C1 segment of cervical spinal cord (tissue), 14 donors: ENCODE results near the gene GAS2L2.
"Not testable (repeated sequence)": the region's sequence is repeated elsewhere in the genome, so short reads cannot be mapped to it uniquely, and the experiment has no call there.

ENCODE experiments used
- DNase-seq, 14 donors: peaks; one replicate each; lab custom pipeline; 2025; lab: John Stamatoyannopoulos, UW

The GAS2L2 gene

DNA sequence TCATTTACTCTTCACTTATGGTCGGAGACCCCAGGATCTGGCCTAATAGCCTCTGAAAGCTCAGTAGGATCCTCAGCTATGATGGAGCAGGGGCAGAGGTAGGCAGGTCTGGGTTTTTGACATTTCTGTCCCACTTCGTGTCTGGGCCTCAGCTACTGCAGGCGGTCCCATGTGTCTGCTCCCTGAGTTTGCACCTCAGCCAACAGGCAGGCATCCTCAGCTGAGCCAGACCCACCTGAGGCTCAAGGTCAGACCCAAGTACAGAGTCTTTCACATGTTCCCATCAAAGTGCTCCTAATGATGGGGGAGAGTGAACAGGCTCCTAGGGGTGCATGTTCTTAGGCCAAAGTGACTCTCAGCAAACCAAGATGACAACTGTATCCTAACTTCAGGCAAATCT is 24.5 kb downstream of the GAS2L2 start:
- DNase-seq, result no peak

DNA sequence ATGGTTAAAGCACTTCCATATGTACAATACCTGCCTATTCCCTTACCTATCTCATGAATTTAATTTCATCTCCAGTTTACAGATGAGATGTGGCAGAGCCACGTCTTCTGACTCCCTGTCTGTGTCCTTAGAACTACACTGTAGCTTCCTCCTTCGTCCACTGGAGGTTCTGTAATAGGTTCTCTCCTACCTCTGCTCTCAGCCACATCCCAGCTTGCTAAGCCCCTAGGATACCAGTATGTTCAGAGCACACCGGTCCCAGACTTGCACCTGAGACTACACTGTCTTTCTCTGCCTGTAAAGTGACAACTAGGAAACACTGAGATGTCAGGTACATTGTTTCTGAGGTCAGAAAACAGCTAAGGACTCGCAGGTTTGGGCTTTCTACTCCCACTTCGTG is 25.4 kb downstream of the GAS2L2 start:
- DNase-seq, result no peak

DNA sequence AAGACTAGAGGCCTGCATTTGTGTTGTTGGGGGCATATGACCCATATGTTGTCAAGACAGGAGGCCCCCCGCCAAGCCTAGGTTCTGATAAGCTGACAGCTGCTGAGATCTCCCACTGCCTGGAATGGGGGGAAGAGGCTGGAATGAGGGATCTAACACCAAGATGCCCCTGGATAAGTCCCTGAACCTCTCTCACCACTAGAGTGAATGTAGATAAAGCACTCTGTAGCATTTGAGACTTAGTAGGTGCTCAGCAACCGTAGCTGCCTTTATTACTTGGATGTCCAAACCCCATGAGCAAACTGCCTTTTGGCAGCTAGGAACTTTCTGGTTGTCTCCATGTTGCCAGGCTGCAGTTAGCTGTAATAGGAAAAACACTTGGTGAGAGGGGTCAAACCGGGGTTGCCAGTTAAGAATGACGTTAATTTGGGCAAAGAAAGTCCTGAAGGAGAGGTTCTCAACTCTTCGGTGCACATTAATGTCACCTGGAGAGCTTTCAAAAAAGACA is 26.0 kb downstream of the GAS2L2 start:
- DNase-seq, result no peak

- peak in 1 of 14 donors; percentile 10 for DNase-seq
Observed at GRCh38 chr17:35726127-35726952, 26.7 kb downstream of the GAS2L2 start.

DNA sequence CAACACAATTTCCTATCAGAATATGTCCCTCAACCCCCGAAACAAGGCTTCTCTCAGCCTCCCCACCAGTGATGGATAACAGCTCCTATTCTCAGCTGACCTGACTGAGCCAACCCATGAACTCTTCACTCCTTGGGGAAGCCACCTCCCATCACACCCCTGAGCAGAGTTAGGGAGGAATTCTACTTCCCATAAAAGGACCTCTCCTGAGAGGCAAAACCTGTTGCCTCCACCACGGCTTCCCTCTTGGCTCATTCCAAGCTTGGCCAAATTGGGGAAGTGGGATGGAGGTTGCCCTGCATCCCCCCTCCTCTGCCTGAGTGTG is 27.3 kb downstream of the GAS2L2 start:
- no peak for DNase-seq

DNA sequence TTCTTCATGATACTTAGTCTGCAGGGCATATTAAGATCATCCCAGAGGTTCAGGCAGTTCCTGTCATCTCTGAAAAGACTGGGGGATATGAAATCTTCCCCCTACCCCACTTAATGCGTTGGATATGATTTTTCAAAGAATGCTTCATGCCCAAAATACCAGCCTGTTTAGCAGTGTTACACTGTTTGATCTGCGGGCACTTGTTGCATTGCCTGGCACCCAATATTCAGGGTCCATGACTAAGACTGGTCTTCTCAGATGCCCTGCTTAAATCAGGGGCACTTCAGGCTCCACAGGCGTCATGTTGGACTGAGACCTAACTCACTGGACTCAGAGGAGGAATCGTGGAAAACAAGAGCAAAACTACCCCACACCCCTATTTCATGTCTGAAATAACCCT is 28.0 kb downstream of the GAS2L2 start:
- no peak for DNase-seq

GRCh38 chr17:35723735-35724134 is 29.3 kb downstream of the GAS2L2 start:
- no peak for DNase-seq

GRCh38 chr17:35717475-35717874 is 35.6 kb downstream of the GAS2L2 start:
- no peak for DNase-seq

DNA sequence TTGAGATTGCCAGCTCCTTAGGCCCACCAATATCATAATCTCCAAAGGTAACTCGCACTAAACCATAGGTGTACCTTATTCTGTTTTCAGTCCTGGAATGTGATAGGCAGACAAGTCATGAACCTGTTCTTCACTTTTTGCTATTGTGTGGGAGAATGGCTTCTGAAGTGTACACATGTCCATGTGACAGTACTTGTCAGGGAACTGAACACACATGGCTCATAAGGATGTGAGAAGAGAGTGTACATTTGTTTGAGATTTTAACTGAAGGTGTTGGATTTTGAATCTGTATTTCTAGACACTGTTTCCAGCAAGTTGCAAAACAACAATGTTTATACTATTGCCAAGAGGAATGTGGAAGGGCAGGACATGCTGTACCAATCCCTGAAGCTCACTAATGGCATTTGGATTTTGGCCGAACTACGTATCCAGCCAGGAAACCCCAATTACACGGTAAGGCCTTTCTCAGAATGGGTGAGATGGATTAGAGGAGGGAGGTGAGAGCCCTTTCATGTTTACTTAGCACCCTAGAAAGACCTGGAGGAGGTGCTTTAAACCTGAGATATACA is 36.1 kb downstream of the GAS2L2 start:
- peak in 1 of 14 donors; percentile 27 for DNase-seq

- no peak for DNase-seq
Observed at GRCh38 chr17:35716173-35716572, 36.9 kb downstream of the GAS2L2 start.

GRCh38 chr17:35715416-35715815 is 37.6 kb downstream of the GAS2L2 start:
- no peak for DNase-seq

- no peak for DNase-seq
Observed at GRCh38 chr17:35714988-35715387, 38.1 kb downstream of the GAS2L2 start.

DNA sequence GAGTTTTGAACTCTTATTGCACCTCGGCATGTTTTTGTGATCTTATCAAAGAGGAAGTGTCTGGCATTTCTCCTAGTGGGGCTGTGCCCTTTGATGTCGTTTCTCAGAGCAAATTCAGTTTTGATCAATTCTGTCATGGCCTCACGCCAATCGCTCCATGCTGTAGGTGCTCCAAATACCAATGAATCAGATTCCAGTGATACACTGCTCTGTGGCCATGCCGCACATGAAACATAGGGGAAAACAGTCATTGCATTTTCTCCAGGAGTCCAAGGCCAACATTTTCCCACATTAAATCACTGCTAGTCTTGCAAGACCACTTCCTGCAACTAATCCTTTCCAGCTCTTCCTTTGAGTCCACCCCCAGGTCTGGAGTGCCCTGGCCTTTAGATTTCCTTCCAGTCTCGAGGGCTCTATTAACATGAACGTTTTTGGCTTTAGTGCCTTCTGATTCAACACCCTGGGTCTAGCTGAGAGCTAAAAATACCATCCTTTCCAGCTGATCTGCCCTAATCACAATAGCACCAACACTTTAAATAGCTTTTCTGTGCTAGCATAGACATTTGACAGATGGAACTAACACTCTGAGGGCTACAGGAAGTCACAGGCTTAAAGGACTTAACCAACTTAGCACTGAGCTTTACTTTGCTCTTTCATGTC is 39.8 kb downstream of the GAS2L2 start:
- peak in 1 of 14 donors; percentile 29 for DNase-seq

- DNase-seq, result no peak
Observed at GRCh38 chr17:35710950-35711349, 42.1 kb downstream of the GAS2L2 start.

- no peak for DNase-seq
Observed at GRCh38 chr17:35709874-35710273, 43.2 kb downstream of the GAS2L2 start.

DNA sequence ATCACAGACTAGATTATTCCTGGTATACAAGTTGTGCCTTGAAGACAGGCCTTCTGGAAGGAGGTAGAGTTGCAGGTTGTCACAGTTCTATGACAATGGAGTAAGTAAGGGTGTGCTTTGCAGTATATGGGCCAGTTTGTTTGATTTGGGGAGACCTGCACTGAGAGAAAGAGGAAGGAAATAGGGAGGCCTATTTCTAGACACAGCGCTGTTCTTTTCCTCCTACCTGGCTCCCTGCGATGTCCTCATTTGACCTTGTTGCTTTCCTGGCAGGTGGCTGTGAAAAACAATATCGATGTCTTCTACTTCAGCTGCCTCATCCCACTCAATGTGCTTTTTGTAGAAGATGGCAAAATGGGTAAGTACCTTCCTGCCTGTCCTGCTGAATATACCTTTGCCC is 44.1 kb downstream of the GAS2L2 start:
- no peak for DNase-seq

DNA sequence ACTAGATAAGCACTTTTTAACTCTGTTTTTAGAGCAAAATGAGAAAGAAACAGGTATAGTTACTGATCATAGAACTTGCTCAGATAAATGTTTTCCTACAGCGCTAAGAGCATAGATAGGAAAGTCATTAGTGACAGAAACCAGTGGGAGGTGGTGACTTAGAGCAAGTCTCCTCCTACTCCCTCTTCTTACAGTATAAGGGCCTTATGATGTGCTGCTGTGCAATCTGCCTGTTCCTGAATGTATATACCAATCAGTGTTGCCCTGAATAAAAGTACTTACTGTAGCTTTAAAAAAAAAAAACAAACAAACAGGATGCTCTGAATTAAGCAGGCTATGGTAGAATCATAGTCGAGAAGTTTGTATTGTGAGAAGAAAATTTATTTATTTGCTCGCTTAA is 44.9 kb downstream of the GAS2L2 start:
- DNase-seq, result no peak

GRCh38 chr17:35705705-35706104 is 47.3 kb downstream of the GAS2L2 start:
- DNase-seq, result no peak

GRCh38 chr17:35705230-35705629 is 47.8 kb downstream of the GAS2L2 start:
- no peak for DNase-seq

- not testable (repeated sequence) for DNase-seq
Observed at GRCh38 chr17:35703308-35703707, 49.7 kb downstream of the GAS2L2 start.

GRCh38 chr17:35701491-35701890 is 51.5 kb downstream of the GAS2L2 start:
- DNase-seq, result no peak

DNA sequence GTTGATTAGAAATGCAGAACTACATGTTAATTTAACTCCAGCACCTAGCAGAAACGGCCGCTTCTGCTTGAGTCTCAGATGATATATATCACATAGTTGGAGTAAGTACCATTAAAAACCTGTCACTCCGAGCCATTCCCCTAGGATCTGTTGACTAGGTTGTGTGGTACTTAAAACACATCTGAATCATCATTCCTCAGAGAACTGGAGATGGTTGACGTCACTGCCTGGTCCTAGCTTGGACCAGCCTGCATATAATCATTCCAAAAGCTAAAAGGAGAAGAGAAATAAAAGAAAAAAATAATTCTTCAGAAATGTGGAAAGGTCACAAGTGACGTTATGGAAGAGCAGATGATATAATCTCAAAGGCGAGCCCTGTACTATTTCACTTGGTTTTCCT is 52.9 kb downstream of the GAS2L2 start:
- DNase-seq, result no peak

DNA sequence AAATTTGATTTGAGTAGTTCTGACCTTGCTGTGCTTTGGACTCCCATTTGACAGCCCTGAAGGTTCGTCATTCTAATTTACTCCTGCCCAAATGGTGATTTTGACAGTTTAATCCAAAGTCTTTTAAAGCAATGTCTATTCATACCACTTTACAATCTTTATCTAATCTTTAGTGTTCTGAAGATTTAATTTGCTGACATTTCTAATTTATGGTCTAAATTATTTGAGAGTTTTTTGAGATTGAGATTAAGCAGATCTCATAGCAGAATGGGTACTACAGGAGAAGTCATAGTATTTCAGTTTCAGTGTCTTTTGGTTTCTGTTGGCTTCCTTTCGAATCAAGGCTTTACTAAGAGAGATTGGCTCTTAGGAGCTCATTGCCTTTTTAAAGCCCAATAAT is 54.2 kb downstream of the GAS2L2 start:
- DNase-seq, result no peak
